ENCODE data around the gene CRYBB2.
"Not testable (repeated sequence)": the region's sequence is repeated elsewhere in the genome, so short reads cannot be mapped to it uniquely, and the experiment has no call there.

CRYBB2 gene

GRCh38 chr22:25200967-25201366 lies 18.5 kb upstream of the CRYBB2 start:
- DNase-seq, result no peak

GRCh38 chr22:25201557-25202273 lies 17.7 kb upstream of the CRYBB2 start:
- no peak for DNase-seq

- peak; percentile 63 to 74 (median 72) for DNase-seq
These were observed 17.0 kb upstream of the CRYBB2 start for GRCh38 chr22:25202290-25202921.

GRCh38 chr22:25203082-25203481 lies 16.4 kb upstream of the CRYBB2 start:
- no peak for DNase-seq

GRCh38 chr22:25204547-25204946 lies 14.9 kb upstream of the CRYBB2 start:
- DNase-seq, result not testable (repeated sequence)

- no peak for DNase-seq
These were observed 13.6 kb upstream of the CRYBB2 start for GRCh38 chr22:25205847-25206246.

GRCh38 chr22:25206998-25207397 lies 12.4 kb upstream of the CRYBB2 start:
- DNase-seq, result no peak

GRCh38 chr22:25207553-25208157 lies 11.8 kb upstream of the CRYBB2 start:
- no peak for DNase-seq

- no peak for DNase-seq
These were observed 11.1 kb upstream of the CRYBB2 start for GRCh38 chr22:25208328-25208727.

GRCh38 chr22:25208743-25209505 lies 10.5 kb upstream of the CRYBB2 start:
- no peak for DNase-seq

GRCh38 chr22:25210793-25211192 lies 8.6 kb upstream of the CRYBB2 start:
- DNase-seq, result no peak

- no peak for DNase-seq
These were observed 7.1 kb upstream of the CRYBB2 start for GRCh38 chr22:25212337-25212736.

GRCh38 chr22:25213221-25213620 lies 6.2 kb upstream of the CRYBB2 start:
- no peak for DNase-seq

- no peak for DNase-seq
These were observed 3.2 kb upstream of the CRYBB2 start for GRCh38 chr22:25216230-25216629.

GRCh38 chr22:25219948-25220442 lies 556 bp downstream of the CRYBB2 start:
- no peak for DNase-seq

GRCh38 chr22:25221790-25222189 lies 2.4 kb downstream of the CRYBB2 start:
- no peak for DNase-seq

GRCh38 chr22:25223269-25223850 lies 3.9 kb downstream of the CRYBB2 start:
- no peak for DNase-seq

- DNase-seq, result no peak
These were observed 9.4 kb downstream of the CRYBB2 start for GRCh38 chr22:25228822-25229221.

- DNase-seq, result not testable (repeated sequence)
These were observed 11.3 kb downstream of the CRYBB2 start for GRCh38 chr22:25230760-25231159.

- DNase-seq, result no peak
These were observed 12.9 kb downstream of the CRYBB2 start for GRCh38 chr22:25232301-25232700.

GRCh38 chr22:25233706-25234105 lies 14.3 kb downstream of the CRYBB2 start:
- DNase-seq, result not testable (repeated sequence)

GRCh38 chr22:25235547-25236290 lies 16.3 kb downstream of the CRYBB2 start:
- peak; percentile 65 to 84 (median 66) for DNase-seq

Measured in suppressor macrophage treated with lipopolysaccharide for 1 hour (primary cell).